CD14-positive monocyte (primary cell): ENCODE measurements around the gene CCDC116. TPM values are rescaled to one million over a fixed set of nuclear protein-coding genes. Genes with fewer than 3 reads are reported as not detected.

Experiments
- DNase-seq, 3 donors: peaks; one replicate each; pipeline ENCODE4 v3.0.0-alpha.2; 2011 to 2022
- H2AFZ ChIP-seq: 2 replicates; pipeline ENCODE4 v1.6.0; 2012; ENCODE audit warnings: mild to moderate bottlenecking, low read depth, low read length, inconsistent platforms; ENCODE audit not compliant: insufficient read depth, poor library complexity, severe bottlenecking
- H3K27ac ChIP-seq, 2 donors: 1 replicate in 1 of 2; 2 replicates in 1 of 2; pipeline ENCODE4 v1.5.1; 2012 to 2013; ENCODE audit warnings: low read length in 2 of 2, control low read depth in 1 of 2, inconsistent platforms in 1 of 2, low read depth in 1 of 2, mild to moderate bottlenecking in 1 of 2
- H3K27me3 ChIP-seq, 2 donors: one replicate each; pipeline versions ENCODE4 v1.6.0 to v1.6.1; 2011 to 2013; ENCODE audit warnings: low read length in 2 of 2; ENCODE audit not compliant: control insufficient read depth in 2 of 2, insufficient read depth in 2 of 2
- H3K36me3 ChIP-seq, 2 donors: replicated peaks in 1 of 2; 1 replicate in 1 of 2; 2 replicates in 1 of 2; pipeline versions ENCODE4 v1.5.1 to v1.6.1; 2012 to 2013; ENCODE audit warnings: low read length in 2 of 2, control low read depth in 1 of 2, inconsistent platforms in 1 of 2, mild to moderate bottlenecking in 1 of 2; ENCODE audit not compliant: insufficient read depth in 2 of 2, control insufficient read depth in 1 of 2
- H3K4me1 ChIP-seq, 2 donors: 1 replicate in 1 of 2; 2 replicates in 1 of 2; pipeline versions ENCODE4 v1.5.1 to v1.6.1; 2012 to 2013; ENCODE audit warnings: low read length in 2 of 2, control low read depth in 1 of 2, inconsistent platforms in 1 of 2, mild to moderate bottlenecking in 1 of 2, moderate library complexity in 1 of 2; ENCODE audit not compliant: insufficient read depth in 2 of 2, control insufficient read depth in 1 of 2
- H3K4me2 ChIP-seq: replicated peaks from 2 replicates; pipeline ENCODE3; 2012; ENCODE audit warnings: low read length, moderate library complexity, mild to moderate bottlenecking; ENCODE audit not compliant: poor library complexity, severe bottlenecking; ENCODE audit errors: extremely low read depth
- H3K4me3 ChIP-seq, 3 experiments: fragments of 200-600 bp in 1 of 3; sonication (generic) in 1 of 3; replicated peaks in 1 of 3; 1 replicate in 2 of 3; 2 replicates in 1 of 3; pipeline ENCODE4 v1.5.1; 2011 to 2013; ENCODE audit warnings: low read length in 3 of 3, mild to moderate bottlenecking in 3 of 3, control low read depth in 2 of 3, low read depth in 2 of 3, inconsistent platforms in 1 of 3, moderate library complexity in 1 of 3
- H3K79me2 ChIP-seq: 2 replicates; pipeline ENCODE4 v1.6.0; 2012; ENCODE audit warnings: mild to moderate bottlenecking, control low read depth, inconsistent platforms, low read length, moderate library complexity; ENCODE audit not compliant: insufficient read depth
- H3K9ac ChIP-seq: 2 replicates; pipeline ENCODE4 v1.6.0; 2017; ENCODE audit warnings: low read length, mild to moderate bottlenecking; ENCODE audit not compliant: insufficient read depth, poor library complexity, severe bottlenecking
- H3K9me3 ChIP-seq, 2 donors: replicated peaks in 1 of 2; 1 replicate in 1 of 2; 2 replicates in 1 of 2; pipeline versions ENCODE4 v1.5.1 to v1.6.1; 2012 to 2013; ENCODE audit warnings: low read length in 2 of 2, control low read depth in 1 of 2; ENCODE audit not compliant: control insufficient read depth in 1 of 2, insufficient read depth in 1 of 2
- H4K20me1 ChIP-seq: 2 replicates; pipeline ENCODE4 v1.6.0; 2012; ENCODE audit warnings: mild to moderate bottlenecking, low read length, control low read depth, moderate library complexity; ENCODE audit not compliant: insufficient read depth
- H3K27ac Mint-ChIP-seq, 7 donors: one replicate each; pipeline ENCODE4 v1.8.0; 2020; ENCODE audit warnings: mild to moderate bottlenecking in 7 of 7, mixed read lengths in 7 of 7, moderate library complexity in 6 of 7, inconsistent platforms in 2 of 7
- H3K27me3 Mint-ChIP-seq, 3 donors: one replicate each; pipeline ENCODE4 v1.8.0; 2021 to 2022; ENCODE audit warnings: low read depth in 3 of 3, mild to moderate bottlenecking in 3 of 3, mixed read lengths in 3 of 3, moderate library complexity in 3 of 3, inconsistent platforms in 1 of 3
- H3K36me3 Mint-ChIP-seq, 2 donors: one replicate each; pipeline ENCODE4 v1.8.0; 2020; ENCODE audit warnings: mixed read lengths in 2 of 2, inconsistent platforms in 1 of 2, mild to moderate bottlenecking in 1 of 2
- H3K4me1 Mint-ChIP-seq: one replicate; pipeline ENCODE4 v1.8.0; 2020; ENCODE audit warnings: mild to moderate bottlenecking, mixed read lengths
- H3K4me3 Mint-ChIP-seq, 2 donors: one replicate each; pipeline ENCODE4 v1.8.0; 2020; ENCODE audit warnings: mild to moderate bottlenecking in 2 of 2, mixed read lengths in 2 of 2, moderate library complexity in 1 of 2
- H3K9me3 Mint-ChIP-seq, 7 donors: one replicate each; pipeline ENCODE4 v1.8.0; 2020 to 2022; ENCODE audit warnings: mixed read lengths in 7 of 7, mild to moderate bottlenecking in 6 of 7, moderate library complexity in 6 of 7, inconsistent platforms in 2 of 7
- CTCF ChIP-seq: fragments of 200-600 bp; IDR thresholded peaks from one replicate; pipeline ENCODE4 v1.8.0; 2022; ENCODE audit warnings: antibody characterized with exemption, mild to moderate bottlenecking
- WGBS: methylation state at CpG from one replicate; pipeline ENCODE4 v1.1.5; 2013; ENCODE audit warnings: missing lambda C conversion rate; ENCODE audit not compliant: insufficient coverage; 5-methylcytosine and 5-hydroxymethylcytosine counted together
- intact Hi-C, 2 donors: fragments of 100-400 bp; cut with micrococcal nuclease; formaldehyde crosslinking; loops; one replicate each; pipeline versions ENCODE4 v1.15.0 to v1.15.1; 2023
- polyA plus RNA-seq, 3 donors: library from polyadenylated mRNA; depleted of rRNA in 1 of 3; unstranded in 2 of 3; stranded (reverse) in 1 of 3; fragments of 300-500 nt in 2 of 3; fragments of >200 nt in 1 of 3; fragmentation: Illumina TruSeq in 2 of 3; gene quantifications; 1 replicate in 2 of 3; 2 replicates in 1 of 3; pipeline ENCODE4 v1.2.3, GENCODE V29; 2012 to 2021

CCDC116 gene
- polyA plus RNA-seq, 3 donors, result 0.21 TPM; not detected in 2

GRCh38 chr22:21621025-21621424 is 11.5 kb upstream of the CCDC116 start:
- Histone ChIP-seq H2AFZ (no peak overlapping the region), H3K9ac (no peak overlapping the region), H3K4me2 (no peak overlapping the region), H3K27ac (peak overlapping the region; percentile 3 to 37), H3K36me3 (peaks cover 17 to 41% of the 10 kb centered on the region in 2 donors), H3K9me3 (no peaks in the 10 kb centered on the region), H3K4me1 (peaks cover 37 to 43% of the 10 kb centered on the region in 2 donors), H3K27me3 (no peaks in the 10 kb centered on the region), H3K79me2 (peaks cover 94% of the 10 kb centered on the region), H4K20me1 (peaks cover 97% of the 10 kb centered on the region), H3K4me3 (no peak overlapping the region)
- Mint-ChIP-seq H3K9me3 (no peaks in the 10 kb centered on the region), H3K36me3 (peaks cover 17 to 51% of the 10 kb centered on the region in 2 donors), H3K27ac (peak overlapping the region in 6 of 7 donors; percentile 20 to 87 (median 42)), H3K4me1 (peaks cover 53% of the 10 kb centered on the region), H3K27me3 (peaks cover 0 to 1% (median 1%) of the 10 kb centered on the region in 3 donors), H3K4me3 (no peak overlapping the region)
- 71% methylated on average over 1 of the region's 3 CpGs for WGBS
- no peak for DNase-seq
- no peak for TF ChIP-seq CTCF
- intact Hi-C loops, result no loop called here

GRCh38 chr22:21622011-21622918 is 10.3 kb upstream of the CCDC116 start:
- peaks cover 38 to 52% of the 10 kb centered on the region in 2 donors for H3K4me1 ChIP-seq
- H3K9ac ChIP-seq, result no peak overlapping the region
- TF ChIP-seq CTCF, result no peak
- intact Hi-C loops, result no loop called here
- peak overlapping the region; percentile 64 to 85 (median 79) for H3K27ac Mint-ChIP-seq
- no peak overlapping the region for H2AFZ ChIP-seq
- H3K27me3 Mint-ChIP-seq, result peaks cover 0 to 1% (median 0%) of the 10 kb centered on the region in 3 donors
- H3K9me3 Mint-ChIP-seq, result no peaks in the 10 kb centered on the region
- peak in 2 of 3 donors; percentile 40 to 52 for DNase-seq
- H3K36me3 ChIP-seq, result peaks cover 16 to 46% of the 10 kb centered on the region in 2 donors
- H3K36me3 Mint-ChIP-seq, result peaks cover 15 to 48% of the 10 kb centered on the region in 2 donors
- peaks cover 94% of the 10 kb centered on the region for H3K79me2 ChIP-seq
- peaks cover 98% of the 10 kb centered on the region for H4K20me1 ChIP-seq
- H3K4me1 Mint-ChIP-seq, result peaks cover 60% of the 10 kb centered on the region
- H3K4me3 Mint-ChIP-seq, result peak overlapping the region; percentile 24 to 58
- H3K27ac ChIP-seq, result peak overlapping the region; percentile 25 to 59
- no peaks in the 10 kb centered on the region for H3K27me3 ChIP-seq
- H3K4me2 ChIP-seq, result peak overlapping the region; percentile 14
- peak overlapping the region in 1 of 3 experiments; percentile 18 for H3K4me3 ChIP-seq
- WGBS, result 69% methylated on average over 8 of the region's 17 CpGs
- no peaks in the 10 kb centered on the region for H3K9me3 ChIP-seq
